Neural progenitor cell (in vitro differentiated cells): ENCODE data around the gene APOD. TPM values are rescaled to one million over a fixed set of nuclear protein-coding genes. Genes with fewer than 3 reads are reported as not detected.

Source experiments
- DNase-seq: peaks from one replicate; pipeline ENCODE4 v3.0.0-alpha.2; 2016; ENCODE audit warnings: low spot score
- H2AFZ ChIP-seq: fragments of 200-600 bp; sonication (generic); replicated peaks from 2 replicates; pipeline ENCODE4 v1.6.1; 2016; ENCODE audit warnings: antibody characterized with exemption
- H3F3A ChIP-seq: fragments of 200-600 bp; sonication (generic); 2 replicates; pipeline ENCODE4 v1.6.1; 2016; ENCODE audit warnings: antibody characterized with exemption, low read depth
- H3K27ac ChIP-seq: fragments of 200-600 bp; sonication (generic); 2 replicates; pipeline ENCODE4 v1.5.1; 2016; ENCODE audit warnings: mild to moderate bottlenecking
- H3K27me3 ChIP-seq: fragments of 200-600 bp; sonication (generic); 2 replicates; pipeline ENCODE4 v1.6.1; 2016; ENCODE audit warnings: mild to moderate bottlenecking, moderate library complexity
- H3K36me3 ChIP-seq: fragments of 200-600 bp; sonication (generic); 2 replicates; pipeline ENCODE4 v1.5.1; 2016
- H3K4me1 ChIP-seq: fragments of 200-600 bp; sonication (generic); 2 replicates; pipeline ENCODE4 v1.6.1; 2016; ENCODE audit warnings: mixed run types
- H3K4me2 ChIP-seq: fragments of 200-600 bp; sonication (generic); 2 replicates; pipeline ENCODE4 v1.6.1; 2016
- H3K4me3 ChIP-seq: fragments of 200-600 bp; sonication (generic); 2 replicates; pipeline ENCODE4 v1.5.1; 2016
- H3K79me2 ChIP-seq: fragments of 200-600 bp; sonication (generic); 2 replicates; pipeline ENCODE4 v1.6.1; 2016; ENCODE audit warnings: low read depth
- H3K9ac ChIP-seq: fragments of 200-600 bp; sonication (generic); 2 replicates; pipeline ENCODE4 v1.6.1; 2016
- H3K9me3 ChIP-seq: fragments of 200-600 bp; sonication (generic); 2 replicates; pipeline ENCODE4 v1.5.1; 2016; ENCODE audit warnings: low read depth
- H4K20me1 ChIP-seq: fragments of 200-600 bp; sonication (generic); 2 replicates; pipeline ENCODE4 v1.6.1; 2016; ENCODE audit warnings: low read depth
- H3K27ac Mint-ChIP-seq: 3 replicates; pipeline ENCODE4 v1.8.0; 2021; ENCODE audit warnings: mixed read lengths
- H3K27me3 Mint-ChIP-seq: 2 replicates; pipeline ENCODE4 v1.8.0; 2022; ENCODE audit warnings: low read depth, mild to moderate bottlenecking, inconsistent platforms, moderate library complexity, mixed read lengths; ENCODE audit not compliant: insufficient read depth
- H3K36me3 Mint-ChIP-seq: 3 replicates; pipeline ENCODE4 v1.8.0; 2021; ENCODE audit warnings: mixed read lengths
- H3K4me1 Mint-ChIP-seq: 3 replicates; pipeline ENCODE4 v1.8.0; 2021; ENCODE audit warnings: mixed read lengths
- H3K4me3 Mint-ChIP-seq: 3 replicates; pipeline ENCODE4 v1.8.0; 2021; ENCODE audit warnings: mild to moderate bottlenecking, moderate library complexity, mixed read lengths
- H3K9me3 Mint-ChIP-seq: 3 replicates; pipeline ENCODE4 v1.8.0; 2020; ENCODE audit warnings: mixed read lengths
- CTCF ChIP-seq: fragments of 200-600 bp; sonication (generic); IDR thresholded peaks from 2 replicates; pipeline ENCODE4 v1.5.1; 2017; ENCODE audit warnings: antibody characterized with exemption, mild to moderate bottlenecking
- EZH2 ChIP-seq: fragments of 200-600 bp; sonication (generic); IDR thresholded peaks from 2 replicates; pipeline ENCODE4 v1.6.1; 2017; ENCODE audit warnings: antibody characterized with exemption, mild to moderate bottlenecking, moderate library complexity
- EZH2phosphoT487 ChIP-seq: fragments of 200-600 bp; sonication (generic); IDR thresholded peaks from 2 replicates; pipeline ENCODE4 v1.6.1; 2017; ENCODE audit warnings: antibody characterized with exemption
- total RNA-seq: library from RNA; depleted of rRNA; stranded (reverse); fragments of >200 nt; gene quantifications from 2 replicates; pipeline ENCODE4 v1.2.3, GENCODE V29; 2015; ENCODE audit warnings: low replicate concordance

APOD gene
- total RNA-seq, 1 donor from 2014 or later, result not detected

GRCh38 chr3:195597848-195598247 is 14.1 kb upstream of the APOD start:
- TF ChIP-seq CTCF (no peak), EZH2 (no peak), EZH2phosphoT487 (no peak)
- H3K27me3 ChIP-seq, result no peaks in the 10 kb centered on the region
- H3K9me3 ChIP-seq, result no peaks in the 10 kb centered on the region
- H3K27ac ChIP-seq, result no peak overlapping the region
- peaks cover 2% of the 10 kb centered on the region for H3K27me3 Mint-ChIP-seq
- no peak for DNase-seq
- H3K9ac ChIP-seq, result no peak overlapping the region
- H3K79me2 ChIP-seq, result no peaks in the 10 kb centered on the region
- H4K20me1 ChIP-seq, result no peaks in the 10 kb centered on the region
- no peaks in the 10 kb centered on the region for H3K36me3 Mint-ChIP-seq
- H3K9me3 Mint-ChIP-seq, result peaks cover 12% of the 10 kb centered on the region
- no peak overlapping the region for H3K4me3 Mint-ChIP-seq
- H3K4me2 ChIP-seq, result no peak overlapping the region
- no peaks in the 10 kb centered on the region for H3F3A ChIP-seq
- no peak overlapping the region for H3K4me3 ChIP-seq
- H2AFZ ChIP-seq, result no peak overlapping the region
- no peaks in the 10 kb centered on the region for H3K4me1 Mint-ChIP-seq
- no peak overlapping the region for H3K27ac Mint-ChIP-seq
- no peaks in the 10 kb centered on the region for H3K36me3 ChIP-seq
- H3K4me1 ChIP-seq, result no peaks in the 10 kb centered on the region

- H3K27ac ChIP-seq, result no peak overlapping the region
- Mint-ChIP-seq H3K27ac (no peak overlapping the region), H3K9me3 (peaks cover 12% of the 10 kb centered on the region), H3K4me1 (no peaks in the 10 kb centered on the region), H3K27me3 (peaks cover 2% of the 10 kb centered on the region), H3K4me3 (no peak overlapping the region), H3K36me3 (no peaks in the 10 kb centered on the region)
- no peak overlapping the region for H3K9ac ChIP-seq
- no peak for DNase-seq
- no peaks in the 10 kb centered on the region for H3K4me1 ChIP-seq
- H3K27me3 ChIP-seq, result no peaks in the 10 kb centered on the region
- no peaks in the 10 kb centered on the region for H4K20me1 ChIP-seq
- H3F3A ChIP-seq, result no peaks in the 10 kb centered on the region
- no peak for TF ChIP-seq EZH2phosphoT487
- no peak for TF ChIP-seq EZH2
- TF ChIP-seq CTCF, result no peak
- H3K4me2 ChIP-seq, result no peak overlapping the region
- H3K4me3 ChIP-seq, result no peak overlapping the region
- no peaks in the 10 kb centered on the region for H3K36me3 ChIP-seq
- H3K79me2 ChIP-seq, result no peaks in the 10 kb centered on the region
- H3K9me3 ChIP-seq, result no peaks in the 10 kb centered on the region
- no peak overlapping the region for H2AFZ ChIP-seq
These were observed 13.5 kb upstream of the APOD start for GRCh38 chr3:195597229-195597628.

- no peak overlapping the region for H3K4me3 ChIP-seq
- DNase-seq, result no peak
- no peak overlapping the region for H2AFZ ChIP-seq
- H3K9ac ChIP-seq, result no peak overlapping the region
- no peaks in the 10 kb centered on the region for H3K36me3 Mint-ChIP-seq
- no peak overlapping the region for H3K4me2 ChIP-seq
- no peak overlapping the region for H3K4me3 Mint-ChIP-seq
- H3K4me1 ChIP-seq, result no peaks in the 10 kb centered on the region
- H3K36me3 ChIP-seq, result no peaks in the 10 kb centered on the region
- no peaks in the 10 kb centered on the region for H3F3A ChIP-seq
- no peaks in the 10 kb centered on the region for H3K27me3 ChIP-seq
- no peak overlapping the region for H3K27ac ChIP-seq
- H4K20me1 ChIP-seq, result no peaks in the 10 kb centered on the region
- H3K9me3 ChIP-seq, result no peaks in the 10 kb centered on the region
- TF ChIP-seq CTCF (no peak), EZH2phosphoT487 (no peak), EZH2 (no peak)
- H3K4me1 Mint-ChIP-seq, result no peaks in the 10 kb centered on the region
- no peaks in the 10 kb centered on the region for H3K79me2 ChIP-seq
- H3K27me3 Mint-ChIP-seq, result peaks cover 3% of the 10 kb centered on the region
- no peak overlapping the region for H3K27ac Mint-ChIP-seq
- H3K9me3 Mint-ChIP-seq, result peaks cover 14% of the 10 kb centered on the region
These were observed 13.0 kb upstream of the APOD start for GRCh38 chr3:195596765-195597171.
